Measurements from ENCODE around the gene ZNF319. TPM values are rescaled to one million over a fixed set of nuclear protein-coding genes. Genes with fewer than 3 reads are reported as not detected.

The ZNF319 gene
- polyA plus RNA-seq, 1 donor from 2014 or later = 7.0 TPM

DNA sequence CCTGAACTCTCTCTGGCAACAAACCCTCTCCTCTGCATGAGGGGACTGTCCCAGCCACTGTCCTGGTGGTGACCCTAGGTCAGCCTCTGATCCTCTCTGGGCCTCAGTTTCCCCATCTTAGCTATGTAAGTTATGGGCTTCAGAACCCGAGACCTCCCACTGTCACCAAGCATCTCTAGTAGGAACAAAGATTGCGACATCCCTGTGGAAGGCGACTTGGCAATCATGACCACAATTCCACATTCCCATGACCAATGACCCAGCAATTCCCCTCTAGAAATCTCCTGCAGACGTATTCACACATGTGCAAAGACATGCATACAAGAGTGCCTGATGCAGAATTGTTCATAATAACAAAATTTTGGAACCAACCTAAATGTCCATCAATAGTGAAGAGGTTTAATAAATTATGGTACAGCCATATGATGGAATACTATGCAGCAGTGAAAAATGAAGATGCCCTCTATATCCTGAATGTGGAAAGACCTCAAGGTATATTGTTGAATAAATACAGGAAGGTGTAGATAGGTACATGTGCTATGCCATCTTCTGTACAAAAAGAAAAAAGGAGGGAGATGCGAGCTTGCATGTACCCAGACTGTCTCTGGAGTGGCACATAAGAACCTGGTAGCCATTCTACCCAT is 50.8 kb downstream of the ZNF319 start:
- Histone ChIP-seq H3K27me3 (ENCODE audit: insufficient read depth, low read depth, low read length) (no peaks in the 10 kb centered on the region), H3K27ac (ENCODE audit: low read length) (no peak overlapping the region)
- TF ChIP-seq POLR2AphosphoS5 (IDR thresholded peaks at IDR 0.05) = no peak
- no peak for TF ChIP-seq EZH2 (IDR thresholded peaks at IDR 0.05; ENCODE audit: borderline replicate concordance, insufficient read depth, low read length, poor library complexity, severe bottlenecking)
- no peak for TF ChIP-seq TAF1 (IDR thresholded peaks at IDR 0.05; ENCODE audit: low read depth)

DNA sequence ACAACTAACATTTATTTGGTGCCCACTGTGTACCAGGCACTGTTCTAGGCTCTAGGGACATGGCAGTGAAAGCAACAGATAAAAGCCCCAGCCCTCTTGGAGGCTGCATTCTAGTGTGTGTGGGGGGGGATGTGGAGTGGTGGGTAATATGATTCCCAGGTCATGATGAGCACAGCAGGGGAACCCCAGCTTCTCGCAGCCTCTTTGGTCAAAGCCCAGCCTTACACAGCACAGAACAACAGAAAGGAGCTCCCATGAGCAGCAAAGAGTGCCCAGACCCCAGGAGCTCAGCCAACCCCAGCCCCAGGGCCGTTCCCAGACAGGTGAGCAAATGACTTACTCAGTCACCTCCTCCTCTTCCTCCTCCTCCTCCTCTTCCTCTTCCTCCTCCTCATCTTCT is 51.5 kb downstream of the ZNF319 start:
- Histone ChIP-seq H3K4me2 (ENCODE audit: low read length) (no peak overlapping the region), H3K36me3 (ENCODE audit: insufficient read depth, low read length) (no peaks in the 10 kb centered on the region)
- TF ChIP-seq SMC3 (conservative IDR thresholded peaks at IDR 0.05; ENCODE audit: poor library complexity) (no peak), POLR2AphosphoS5 (IDR thresholded peaks at IDR 0.05) (no peak), TAF1 (IDR thresholded peaks at IDR 0.05; ENCODE audit: low read depth) (no peak), MXI1 (conservative IDR thresholded peaks at IDR 0.05; ENCODE audit: poor library complexity, severe bottlenecking) (no peak), EZH2 (IDR thresholded peaks at IDR 0.05; ENCODE audit: borderline replicate concordance, insufficient read depth, low read length, poor library complexity, severe bottlenecking) (no peak), EP300 (conservative IDR thresholded peaks at IDR 0.05; ENCODE audit: poor library complexity, severe bottlenecking) (no peak), RAD21 (conservative IDR thresholded peaks at IDR 0.05) (no peak)
- TF ChIP-seq, protein P1, sequence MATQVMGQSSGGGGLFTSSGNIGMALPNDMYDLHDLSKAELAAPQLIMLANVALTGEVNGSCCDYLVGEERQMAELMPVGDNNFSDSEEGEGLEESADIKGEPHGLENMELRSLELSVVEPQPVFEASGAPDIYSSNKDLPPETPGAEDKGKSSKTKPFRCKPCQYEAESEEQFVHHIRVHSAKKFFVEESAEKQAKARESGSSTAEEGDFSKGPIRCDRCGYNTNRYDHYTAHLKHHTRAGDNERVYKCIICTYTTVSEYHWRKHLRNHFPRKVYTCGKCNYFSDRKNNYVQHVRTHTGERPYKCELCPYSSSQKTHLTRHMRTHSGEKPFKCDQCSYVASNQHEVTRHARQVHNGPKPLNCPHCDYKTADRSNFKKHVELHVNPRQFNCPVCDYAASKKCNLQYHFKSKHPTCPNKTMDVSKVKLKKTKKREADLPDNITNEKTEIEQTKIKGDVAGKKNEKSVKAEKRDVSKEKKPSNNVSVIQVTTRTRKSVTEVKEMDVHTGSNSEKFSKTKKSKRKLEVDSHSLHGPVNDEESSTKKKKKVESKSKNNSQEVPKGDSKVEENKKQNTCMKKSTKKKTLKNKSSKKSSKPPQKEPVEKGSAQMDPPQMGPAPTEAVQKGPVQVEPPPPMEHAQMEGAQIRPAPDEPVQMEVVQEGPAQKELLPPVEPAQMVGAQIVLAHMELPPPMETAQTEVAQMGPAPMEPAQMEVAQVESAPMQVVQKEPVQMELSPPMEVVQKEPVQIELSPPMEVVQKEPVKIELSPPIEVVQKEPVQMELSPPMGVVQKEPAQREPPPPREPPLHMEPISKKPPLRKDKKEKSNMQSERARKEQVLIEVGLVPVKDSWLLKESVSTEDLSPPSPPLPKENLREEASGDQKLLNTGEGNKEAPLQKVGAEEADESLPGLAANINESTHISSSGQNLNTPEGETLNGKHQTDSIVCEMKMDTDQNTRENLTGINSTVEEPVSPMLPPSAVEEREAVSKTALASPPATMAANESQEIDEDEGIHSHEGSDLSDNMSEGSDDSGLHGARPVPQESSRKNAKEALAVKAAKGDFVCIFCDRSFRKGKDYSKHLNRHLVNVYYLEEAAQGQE (IDR thresholded peaks at IDR 0.05; ENCODE audit: borderline replicate concordance) = no peak
- TF ChIP-seq, protein P2, sequence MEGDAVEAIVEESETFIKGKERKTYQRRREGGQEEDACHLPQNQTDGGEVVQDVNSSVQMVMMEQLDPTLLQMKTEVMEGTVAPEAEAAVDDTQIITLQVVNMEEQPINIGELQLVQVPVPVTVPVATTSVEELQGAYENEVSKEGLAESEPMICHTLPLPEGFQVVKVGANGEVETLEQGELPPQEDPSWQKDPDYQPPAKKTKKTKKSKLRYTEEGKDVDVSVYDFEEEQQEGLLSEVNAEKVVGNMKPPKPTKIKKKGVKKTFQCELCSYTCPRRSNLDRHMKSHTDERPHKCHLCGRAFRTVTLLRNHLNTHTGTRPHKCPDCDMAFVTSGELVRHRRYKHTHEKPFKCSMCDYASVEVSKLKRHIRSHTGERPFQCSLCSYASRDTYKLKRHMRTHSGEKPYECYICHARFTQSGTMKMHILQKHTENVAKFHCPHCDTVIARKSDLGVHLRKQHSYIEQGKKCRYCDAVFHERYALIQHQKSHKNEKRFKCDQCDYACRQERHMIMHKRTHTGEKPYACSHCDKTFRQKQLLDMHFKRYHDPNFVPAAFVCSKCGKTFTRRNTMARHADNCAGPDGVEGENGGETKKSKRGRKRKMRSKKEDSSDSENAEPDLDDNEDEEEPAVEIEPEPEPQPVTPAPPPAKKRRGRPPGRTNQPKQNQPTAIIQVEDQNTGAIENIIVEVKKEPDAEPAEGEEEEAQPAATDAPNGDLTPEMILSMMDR (IDR thresholded peaks at IDR 0.05; ENCODE audit: poor library complexity, severe bottlenecking) = no peak

More for the DNA sequence above, 50.8 kb downstream of the ZNF319 start:
- Histone ChIP-seq H3K36me3 (ENCODE audit: insufficient read depth, low read length) (no peaks in the 10 kb centered on the region), H3K9me3 (ENCODE audit: low read length) (no peaks in the 10 kb centered on the region), H4K20me1 (ENCODE audit: insufficient read depth) (no peaks in the 10 kb centered on the region), H2AFZ (ENCODE audit: low read depth, low read length) (no peak overlapping the region), H3K9me2 (ENCODE audit: insufficient read depth, low read length) (no peaks in the 10 kb centered on the region), H3K79me2 (replicated peaks; ENCODE audit: insufficient read depth, low read length) (no peaks in the 10 kb centered on the region), H3K9ac (ENCODE audit: low read length) (no peak overlapping the region), H3F3A (ENCODE audit: insufficient read depth, low read length, poor library complexity, severe bottlenecking) (no peaks in the 10 kb centered on the region), H3K4me2 (ENCODE audit: low read length) (no peak overlapping the region), H3K4me3 (ENCODE audit: low read length) (no peak overlapping the region)

More for the DNA sequence above, 51.5 kb downstream of the ZNF319 start:
- Histone ChIP-seq H3K27ac (ENCODE audit: low read length) (no peak overlapping the region), H3K9me3 (ENCODE audit: low read length) (no peaks in the 10 kb centered on the region), H3K9me2 (ENCODE audit: insufficient read depth, low read length) (no peaks in the 10 kb centered on the region), H3K27me3 (ENCODE audit: insufficient read depth, low read depth, low read length) (no peaks in the 10 kb centered on the region), H4K20me1 (ENCODE audit: insufficient read depth) (no peaks in the 10 kb centered on the region), H3F3A (ENCODE audit: insufficient read depth, low read length, poor library complexity, severe bottlenecking) (no peaks in the 10 kb centered on the region), H3K79me2 (replicated peaks; ENCODE audit: insufficient read depth, low read length) (no peaks in the 10 kb centered on the region), H3K9ac (ENCODE audit: low read length) (no peak overlapping the region), H2AFZ (ENCODE audit: low read depth, low read length) (no peak overlapping the region), H3K4me3 (ENCODE audit: low read length) (no peak overlapping the region)

Measured in neural cell (in vitro differentiated cells).